Ishikawa (cell line): Measurements from ENCODE around the gene MYPOP.

Experiments used
- CEBPB ChIP-seq: IDR thresholded peaks from 2 replicates; pipeline ENCODE4 v1.6.1; 2012
- CREB1 ChIP-seq: IDR thresholded peaks from 2 replicates; pipeline ENCODE4 v1.6.1; 2012; ENCODE audit warnings: low read depth
- EGR1 ChIP-seq: IDR thresholded peaks from 2 replicates; pipeline ENCODE4 v1.6.1; 2012
- EP300 ChIP-seq: IDR thresholded peaks from 2 replicates; pipeline ENCODE4 v1.6.1; 2012; ENCODE audit warnings: borderline replicate concordance
- FOXM1 ChIP-seq: IDR thresholded peaks from 2 replicates; pipeline ENCODE4 v1.6.1; 2012; ENCODE audit warnings: low read depth, borderline replicate concordance
- NFIC ChIP-seq: IDR thresholded peaks from 2 replicates; pipeline ENCODE4 v1.6.1; 2012
- RAD21 ChIP-seq: IDR thresholded peaks from 2 replicates; pipeline ENCODE4 v1.6.1; 2012; ENCODE audit warnings: low read depth
- TAF1 ChIP-seq: IDR thresholded peaks from 2 replicates; pipeline ENCODE4 v1.6.1; 2012; ENCODE audit warnings: low read depth, mild to moderate bottlenecking
- TCF12 ChIP-seq: IDR thresholded peaks from 2 replicates; pipeline ENCODE4 v1.6.1; 2012; ENCODE audit warnings: low read depth
- TEAD4 ChIP-seq: IDR thresholded peaks from 2 replicates; pipeline ENCODE4 v1.6.1; 2012
- YY1 ChIP-seq: IDR thresholded peaks from 2 replicates; pipeline ENCODE4 v1.6.1; 2012; ENCODE audit warnings: low read depth
- ZBTB7A ChIP-seq: IDR thresholded peaks from 2 replicates; pipeline ENCODE4 v1.6.1; 2012; ENCODE audit warnings: low read depth
- TF ChIP-seq, protein P1 (sequence below): IDR thresholded peaks from 2 replicates; pipeline ENCODE4 v1.6.1; 2012
- TF ChIP-seq, protein P2 (sequence below): IDR thresholded peaks from 2 replicates; pipeline ENCODE4 v1.6.1; 2012; ENCODE audit warnings: low read depth, mild to moderate bottlenecking
- TF ChIP-seq, protein P3 (sequence below): IDR thresholded peaks from 2 replicates; pipeline ENCODE4 v1.6.1; 2012

The MYPOP gene

GRCh38 chr19:45924891-45925447, 22.6 kb upstream of the MYPOP start:
- TF ChIP-seq, protein P1, sequence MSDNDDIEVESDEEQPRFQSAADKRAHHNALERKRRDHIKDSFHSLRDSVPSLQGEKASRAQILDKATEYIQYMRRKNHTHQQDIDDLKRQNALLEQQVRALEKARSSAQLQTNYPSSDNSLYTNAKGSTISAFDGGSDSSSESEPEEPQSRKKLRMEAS = no peak
- TF ChIP-seq, protein P2, sequence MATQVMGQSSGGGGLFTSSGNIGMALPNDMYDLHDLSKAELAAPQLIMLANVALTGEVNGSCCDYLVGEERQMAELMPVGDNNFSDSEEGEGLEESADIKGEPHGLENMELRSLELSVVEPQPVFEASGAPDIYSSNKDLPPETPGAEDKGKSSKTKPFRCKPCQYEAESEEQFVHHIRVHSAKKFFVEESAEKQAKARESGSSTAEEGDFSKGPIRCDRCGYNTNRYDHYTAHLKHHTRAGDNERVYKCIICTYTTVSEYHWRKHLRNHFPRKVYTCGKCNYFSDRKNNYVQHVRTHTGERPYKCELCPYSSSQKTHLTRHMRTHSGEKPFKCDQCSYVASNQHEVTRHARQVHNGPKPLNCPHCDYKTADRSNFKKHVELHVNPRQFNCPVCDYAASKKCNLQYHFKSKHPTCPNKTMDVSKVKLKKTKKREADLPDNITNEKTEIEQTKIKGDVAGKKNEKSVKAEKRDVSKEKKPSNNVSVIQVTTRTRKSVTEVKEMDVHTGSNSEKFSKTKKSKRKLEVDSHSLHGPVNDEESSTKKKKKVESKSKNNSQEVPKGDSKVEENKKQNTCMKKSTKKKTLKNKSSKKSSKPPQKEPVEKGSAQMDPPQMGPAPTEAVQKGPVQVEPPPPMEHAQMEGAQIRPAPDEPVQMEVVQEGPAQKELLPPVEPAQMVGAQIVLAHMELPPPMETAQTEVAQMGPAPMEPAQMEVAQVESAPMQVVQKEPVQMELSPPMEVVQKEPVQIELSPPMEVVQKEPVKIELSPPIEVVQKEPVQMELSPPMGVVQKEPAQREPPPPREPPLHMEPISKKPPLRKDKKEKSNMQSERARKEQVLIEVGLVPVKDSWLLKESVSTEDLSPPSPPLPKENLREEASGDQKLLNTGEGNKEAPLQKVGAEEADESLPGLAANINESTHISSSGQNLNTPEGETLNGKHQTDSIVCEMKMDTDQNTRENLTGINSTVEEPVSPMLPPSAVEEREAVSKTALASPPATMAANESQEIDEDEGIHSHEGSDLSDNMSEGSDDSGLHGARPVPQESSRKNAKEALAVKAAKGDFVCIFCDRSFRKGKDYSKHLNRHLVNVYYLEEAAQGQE = no peak
- TF ChIP-seq FOXM1 = no peak
- no peak for TF ChIP-seq ZBTB7A
- TF ChIP-seq TEAD4 = no peak
- no peak for TF ChIP-seq TCF12
- TF ChIP-seq TAF1 = no peak
- TF ChIP-seq EGR1 = no peak
- no peak for TF ChIP-seq EP300

- TF ChIP-seq YY1 (no peak), CREB1 (no peak), TCF12 (no peak), RAD21 (no peak), FOXM1 (no peak), CEBPB (no peak), EGR1 (no peak), TEAD4 (no peak), NFIC (no peak), TAF1 (no peak), EP300 (no peak), ZBTB7A (no peak)
- TF ChIP-seq, protein P3, sequence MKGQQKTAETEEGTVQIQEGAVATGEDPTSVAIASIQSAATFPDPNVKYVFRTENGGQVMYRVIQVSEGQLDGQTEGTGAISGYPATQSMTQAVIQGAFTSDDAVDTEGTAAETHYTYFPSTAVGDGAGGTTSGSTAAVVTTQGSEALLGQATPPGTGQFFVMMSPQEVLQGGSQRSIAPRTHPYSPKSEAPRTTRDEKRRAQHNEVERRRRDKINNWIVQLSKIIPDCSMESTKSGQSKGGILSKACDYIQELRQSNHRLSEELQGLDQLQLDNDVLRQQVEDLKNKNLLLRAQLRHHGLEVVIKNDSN = no peak
- TF ChIP-seq, protein P1 = no peak
- TF ChIP-seq, protein P2 = no peak
These were observed 19.9 kb upstream of the MYPOP start for GRCh38 chr19:45922281-45922680.

GRCh38 chr19:45920458-45920857, 18.0 kb upstream of the MYPOP start:
- TF ChIP-seq FOXM1 (no peak), EGR1 (no peak), EP300 (no peak), ZBTB7A (no peak), CEBPB (no peak), RAD21 (no peak), TAF1 (no peak)
- TF ChIP-seq, protein P1 = no peak
- TF ChIP-seq, protein P2 = no peak

- TF ChIP-seq EGR1 = no peak
- no peak for TF ChIP-seq RAD21
These were observed 17.3 kb upstream of the MYPOP start for GRCh38 chr19:45919678-45920077.

DNA sequence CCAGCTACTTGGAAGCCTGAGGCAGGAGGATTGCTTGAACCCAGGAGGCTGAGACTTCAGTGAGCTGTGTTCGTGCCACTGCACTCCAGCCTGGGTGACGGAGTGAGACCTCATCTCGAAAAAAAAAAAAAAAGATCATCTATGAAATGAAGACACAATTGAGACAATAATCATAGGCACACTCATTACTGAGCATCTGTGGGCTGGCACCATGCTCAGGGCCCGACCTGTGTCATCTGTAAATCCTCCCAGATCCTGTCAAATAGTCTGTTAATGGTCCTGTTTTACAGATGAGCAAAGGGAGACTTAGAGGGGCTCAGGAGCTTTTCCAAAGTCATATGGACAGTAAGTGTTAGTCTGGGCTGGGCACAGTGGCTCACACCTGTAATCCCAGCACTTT, 16.3 kb upstream of the MYPOP start:
- TF ChIP-seq, protein P2 = no peak
- TF ChIP-seq EGR1 = no peak
- no peak for TF ChIP-seq EP300
- no peak for TF ChIP-seq FOXM1
- TF ChIP-seq CREB1 = no peak
- no peak for TF ChIP-seq TEAD4
- TF ChIP-seq ZBTB7A = no peak
- no peak for TF ChIP-seq YY1
